ENCODE results near the gene ACYP2. TPM values are rescaled to one million over a fixed set of nuclear protein-coding genes. Genes with fewer than 3 reads are reported as not detected.
"Not testable (repeated sequence)": the region's sequence is repeated elsewhere in the genome, so short reads cannot be mapped to it uniquely, and the experiment has no call there.

The ACYP2 gene
- total RNA-seq, 6 experiments from 2014 or later: 8.6 to 15.8 (median 9.8) TPM

- H3K4me3 Mint-ChIP-seq: no peak overlapping the region
- no peaks in the 10 kb centered on the region for H3K4me1 Mint-ChIP-seq (ENCODE audit: low read depth)
- H3K27me3 Mint-ChIP-seq (ENCODE audit: insufficient read depth): peaks cover 10% of the 10 kb centered on the region
- TF ChIP-seq CTCF (IDR thresholded peaks at IDR 0.05): no peak
- no peaks in the 10 kb centered on the region for H3K9me3 Mint-ChIP-seq
- DNase-seq: no peak
- no peaks in the 10 kb centered on the region for H3K36me3 Mint-ChIP-seq (ENCODE audit: low read depth)
- no peak overlapping the region for H3K27ac Mint-ChIP-seq
Observed at GRCh38 chr2:54317973-54318372, 202.6 kb downstream of the ACYP2 start.

- H3K4me1 Mint-ChIP-seq (ENCODE audit: low read depth): no peaks in the 10 kb centered on the region
- no peak for DNase-seq
Observed at GRCh38 chr2:54318821-54319220, 203.4 kb downstream of the ACYP2 start.

GRCh38 chr2:54321047-54321446, 205.6 kb downstream of the ACYP2 start:
- Mint-ChIP-seq H3K27me3 (ENCODE audit: insufficient read depth) (peaks cover 8% of the 10 kb centered on the region), H3K36me3 (ENCODE audit: low read depth) (peaks cover 11% of the 10 kb centered on the region; the same call in 1 of the 2 replicates), H3K4me1 (ENCODE audit: low read depth) (no peaks in the 10 kb centered on the region), H3K27ac (no peak overlapping the region), H3K9me3 (peaks cover 12% of the 10 kb centered on the region), H3K4me3 (no peak overlapping the region)
- no peak for DNase-seq
- no peak for TF ChIP-seq CTCF (IDR thresholded peaks at IDR 0.05)

More at GRCh38 chr2:54318821-54319220, 203.4 kb downstream of the ACYP2 start:
- Mint-ChIP-seq H3K36me3 (ENCODE audit: low read depth) (no peaks in the 10 kb centered on the region), H3K4me3 (no peak overlapping the region), H3K27ac (no peak overlapping the region), H3K9me3 (no peaks in the 10 kb centered on the region), H3K27me3 (ENCODE audit: insufficient read depth) (peaks cover 10% of the 10 kb centered on the region)
- TF ChIP-seq CTCF (IDR thresholded peaks at IDR 0.05): no peak

- H3K4me1 Mint-ChIP-seq (ENCODE audit: low read depth); H3K4me3 Mint-ChIP-seq; DNase-seq; H3K27ac Mint-ChIP-seq; H3K27me3 Mint-ChIP-seq (ENCODE audit: insufficient read depth): not testable (repeated sequence)
- Mint-ChIP-seq H3K9me3 (peaks cover 12% of the 10 kb centered on the region), H3K36me3 (ENCODE audit: low read depth) (peaks cover 11% of the 10 kb centered on the region; the same call in 1 of the 2 replicates)
Observed at GRCh38 chr2:54324517-54324916, 209.1 kb downstream of the ACYP2 start.

GRCh38 chr2:54325148-54325547, 209.7 kb downstream of the ACYP2 start:
- Mint-ChIP-seq H3K27me3 (ENCODE audit: insufficient read depth) (no peaks in the 10 kb centered on the region; the same call in 1 of the 2 replicates), H3K4me1 (ENCODE audit: low read depth) (peaks cover 9% of the 10 kb centered on the region), H3K9me3 (peaks cover 12% of the 10 kb centered on the region), H3K4me3 (no peak overlapping the region), H3K27ac (no peak overlapping the region), H3K36me3 (ENCODE audit: low read depth) (peaks cover 11% of the 10 kb centered on the region; the same call in 1 of the 2 replicates)
- TF ChIP-seq CTCF (IDR thresholded peaks at IDR 0.05): no peak
- DNase-seq: no peak

GRCh38 chr2:54329482-54330161, 214.2 kb downstream of the ACYP2 start:
- Mint-ChIP-seq H3K27ac (peak overlapping the region; percentile 91), H3K9me3 (peaks cover 11% of the 10 kb centered on the region), H3K4me3 (peak overlapping the region; percentile 89), H3K36me3 (ENCODE audit: low read depth) (peaks cover 9% of the 10 kb centered on the region), H3K4me1 (ENCODE audit: low read depth) (peaks cover 23% of the 10 kb centered on the region), H3K27me3 (ENCODE audit: insufficient read depth) (no peaks in the 10 kb centered on the region; the same call in 1 of the 2 replicates)
- peak; percentile 23; the same call in 1 of the 2 replicates for TF ChIP-seq CTCF (IDR thresholded peaks at IDR 0.05)
- no peak for DNase-seq

All from HFFc6 (cell line).